Measurements from ENCODE around the gene ODAD4.
A peak's percentile ranks its signal among the peaks of the same experiment; 100 is the strongest.

Gene ODAD4

DNA sequence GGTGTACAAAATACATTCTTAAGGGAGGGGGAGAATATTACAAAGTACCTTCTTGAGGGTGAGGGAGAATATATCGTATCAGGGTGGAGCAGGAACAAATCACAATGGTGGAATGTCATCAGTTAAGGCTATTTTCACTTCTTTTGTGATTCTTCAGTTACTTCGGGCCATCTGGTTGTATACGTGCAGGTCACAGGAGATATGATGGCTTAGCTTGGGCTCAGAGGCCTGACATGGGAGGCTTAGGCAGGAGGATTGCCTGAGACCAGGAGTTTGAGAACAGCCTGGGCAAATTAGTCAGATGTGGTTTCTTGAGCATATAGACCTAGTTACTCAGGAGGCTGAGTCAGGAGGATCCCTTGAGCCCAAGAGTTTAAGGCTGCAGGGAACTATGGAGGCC lies 13.1 kb downstream of the ODAD4 start:
- no peak for DNase-seq

DNA sequence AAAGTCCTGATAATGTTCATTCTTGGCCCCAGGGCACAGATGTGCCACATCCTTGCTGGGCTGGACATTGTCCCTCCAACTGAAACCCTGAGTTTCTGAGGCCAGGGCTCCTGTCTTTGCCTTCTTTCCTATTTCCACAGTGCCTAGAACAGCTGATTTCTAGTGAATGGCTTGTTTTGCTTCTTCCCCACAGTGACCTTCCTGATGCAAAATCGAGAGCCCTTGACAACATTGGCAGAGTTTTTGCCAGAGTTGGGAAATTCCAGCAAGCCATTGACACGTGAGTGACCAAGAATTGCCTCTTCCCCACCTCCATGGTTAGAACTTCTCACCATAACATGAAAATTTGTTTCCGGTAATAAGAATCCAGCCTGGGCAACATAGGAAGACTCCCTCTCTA lies 14.5 kb downstream of the ODAD4 start:
- no peak for DNase-seq

DNA sequence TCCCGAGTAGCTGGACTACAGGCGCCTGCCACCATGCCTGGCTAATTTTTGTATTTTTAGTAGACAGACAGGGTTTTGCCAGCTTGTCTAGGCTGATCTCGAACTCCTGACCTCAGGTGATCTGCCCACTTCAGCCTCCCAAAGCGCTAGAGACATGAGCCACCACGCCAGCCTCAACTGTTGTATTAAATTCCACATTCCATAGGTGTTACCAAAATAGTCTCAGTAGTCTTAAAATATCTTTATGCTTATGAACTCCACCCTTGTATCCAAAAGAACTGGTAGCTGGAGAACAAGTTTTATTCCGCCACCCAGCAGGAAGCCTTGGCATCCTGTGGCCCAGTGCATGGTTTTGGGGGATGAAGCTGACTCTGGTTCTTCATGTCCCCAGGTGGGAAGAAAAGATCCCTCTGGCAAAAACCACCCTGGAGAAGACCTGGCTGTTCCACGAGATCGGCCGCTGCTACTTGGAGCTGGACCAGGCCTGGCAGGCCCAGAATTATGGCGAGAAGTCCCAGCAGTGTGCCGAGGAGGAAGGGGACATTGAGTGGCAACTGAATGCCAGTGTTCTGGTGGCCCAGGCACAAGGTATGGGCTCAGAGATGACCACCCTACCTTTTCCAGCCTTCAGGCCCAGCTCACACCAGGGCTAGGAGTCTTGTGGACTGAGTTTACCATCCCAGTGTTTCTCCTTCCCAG lies 18.5 kb downstream of the ODAD4 start:
- no peak for DNase-seq

DNA sequence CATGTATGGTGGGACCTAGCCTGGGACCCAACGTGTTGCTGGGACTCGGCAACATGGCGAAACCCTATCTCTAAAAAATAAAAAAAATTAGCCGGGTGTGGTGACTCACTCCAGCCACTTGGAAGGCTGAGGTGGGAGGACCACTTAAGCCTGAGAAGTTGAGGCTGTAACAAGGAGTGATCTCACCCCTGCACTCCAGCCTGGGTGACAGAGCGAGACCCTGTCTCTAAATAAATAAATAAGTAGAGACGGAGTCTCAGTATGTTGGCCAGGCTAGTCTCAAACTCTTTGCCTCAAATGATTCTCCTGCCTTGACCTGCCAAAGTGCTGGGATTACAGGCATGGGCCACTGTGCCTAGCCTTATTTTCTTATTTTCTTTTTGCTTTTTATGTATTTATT lies 26.1 kb downstream of the ODAD4 start:
- no peak for DNase-seq

DNA sequence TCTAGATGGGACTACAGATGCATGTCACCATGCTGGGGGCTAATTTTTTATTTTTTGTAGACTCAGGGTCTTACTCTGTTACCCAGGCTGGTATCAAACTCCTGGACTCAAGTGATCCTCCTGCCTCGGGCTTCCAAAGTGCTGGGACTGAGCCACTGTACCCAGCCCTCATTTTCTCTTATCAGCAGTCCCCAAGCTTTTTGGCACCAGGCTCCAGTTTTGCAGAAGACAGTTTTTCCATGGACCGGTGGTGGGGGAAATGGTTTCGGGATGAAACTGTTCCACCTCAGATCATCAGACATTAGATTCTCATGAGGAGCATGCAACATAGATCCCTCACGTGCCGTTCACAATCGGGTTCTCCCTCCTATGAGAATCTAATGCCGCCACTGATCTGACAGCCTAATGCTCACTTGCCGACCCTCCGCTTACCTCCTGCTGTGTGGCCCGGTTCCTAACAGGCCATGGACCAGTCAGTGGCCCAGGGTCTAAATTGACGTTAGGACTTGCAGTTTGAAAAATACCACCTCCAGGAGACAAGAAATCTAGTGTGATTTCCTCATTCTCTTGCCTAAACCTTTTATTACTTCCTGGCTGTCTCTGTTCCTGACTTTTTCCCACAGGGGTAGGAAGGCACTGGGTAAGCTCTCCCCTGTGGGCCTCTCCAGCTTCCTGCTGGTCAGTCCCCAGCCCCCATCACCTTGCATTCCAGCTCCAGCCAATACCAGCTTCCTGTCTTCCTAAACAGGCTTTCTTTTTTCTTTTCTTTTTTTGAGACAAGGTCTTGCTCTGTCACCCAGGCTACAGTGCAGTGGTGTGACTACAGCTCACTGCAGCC lies 26.8 kb downstream of the ODAD4 start:
- DNase-seq, result no peak

DNA sequence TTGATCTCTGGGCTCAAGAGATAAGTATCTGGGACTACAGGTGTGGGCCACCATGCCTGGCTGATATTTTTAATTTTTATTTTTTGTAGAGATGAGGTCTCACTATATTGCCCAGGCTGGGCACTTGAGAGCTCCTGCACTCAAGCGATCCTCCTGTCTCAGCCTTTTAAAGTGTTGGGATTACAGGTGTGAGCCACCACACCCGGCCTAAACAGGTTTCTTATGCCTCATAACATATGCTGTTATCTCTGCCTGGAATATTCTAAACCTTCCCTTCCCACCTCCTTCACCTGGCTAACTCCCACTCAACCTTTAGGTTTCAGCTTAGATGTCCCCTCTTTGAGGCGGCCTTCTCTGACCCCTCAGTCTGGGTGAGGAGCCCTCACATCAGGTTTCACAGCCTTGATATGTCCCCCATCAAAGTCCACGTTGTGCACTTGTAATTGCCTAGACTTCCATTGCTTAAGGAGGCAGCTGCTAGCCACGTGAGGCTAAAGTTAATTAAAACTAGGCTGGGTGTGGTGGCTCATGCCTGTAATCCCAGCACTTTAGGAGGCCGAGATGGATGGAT lies 27.5 kb downstream of the ODAD4 start:
- DNase-seq, result no peak

DNA sequence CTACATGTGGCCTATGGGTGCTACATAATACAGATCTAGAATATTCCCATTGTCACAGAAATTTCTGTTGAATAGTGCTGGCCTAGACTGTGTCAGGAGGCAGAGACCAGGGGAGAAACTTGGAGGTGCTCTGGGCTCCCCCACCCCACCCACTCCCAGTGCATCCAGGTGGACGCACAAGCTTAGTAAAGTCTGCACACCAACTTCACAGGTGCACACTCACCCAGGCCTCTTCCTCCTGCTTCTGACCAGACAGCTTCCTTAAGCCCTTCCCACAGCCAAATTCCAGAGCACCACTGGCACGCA lies 28.6 kb downstream of the ODAD4 start:
- no peak for DNase-seq

DNA sequence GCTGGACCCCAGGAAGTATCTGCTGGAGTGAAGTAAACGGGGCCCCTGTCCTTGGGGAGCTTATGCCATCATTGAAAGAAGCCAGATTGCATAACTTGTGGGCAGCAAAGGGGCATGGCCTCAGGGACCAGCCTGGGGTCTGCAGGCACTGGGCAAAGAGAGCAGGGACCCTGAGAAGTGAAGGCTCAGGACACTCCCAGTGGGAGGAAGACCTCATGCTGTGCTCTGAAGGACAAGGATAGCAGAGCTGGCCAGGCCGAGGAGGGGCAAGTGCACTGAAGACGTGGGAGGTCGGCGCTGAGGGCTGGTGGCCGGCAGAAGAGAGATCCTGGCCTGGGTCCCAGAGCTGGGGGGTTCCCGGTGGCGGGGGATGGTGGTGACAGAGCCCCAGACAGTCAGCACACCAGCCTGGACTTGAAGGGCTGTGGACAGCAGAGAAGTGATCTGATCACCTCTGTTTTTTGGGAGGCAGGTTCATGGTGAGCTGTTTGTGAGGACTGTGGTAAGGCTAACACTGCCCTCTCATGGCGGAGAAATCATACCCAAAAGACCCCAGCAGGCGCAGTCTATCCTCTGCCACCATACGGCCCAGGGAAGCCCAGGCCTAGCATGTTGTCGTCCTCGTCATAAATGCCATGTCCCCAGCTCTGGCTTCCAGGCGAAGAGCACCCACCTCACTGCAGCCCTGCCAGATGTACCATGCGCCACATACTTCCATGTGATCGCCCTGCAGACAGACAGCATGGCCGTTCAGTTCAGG lies 29.1 kb downstream of the ODAD4 start:
- peak; percentile 49 for DNase-seq

DNA sequence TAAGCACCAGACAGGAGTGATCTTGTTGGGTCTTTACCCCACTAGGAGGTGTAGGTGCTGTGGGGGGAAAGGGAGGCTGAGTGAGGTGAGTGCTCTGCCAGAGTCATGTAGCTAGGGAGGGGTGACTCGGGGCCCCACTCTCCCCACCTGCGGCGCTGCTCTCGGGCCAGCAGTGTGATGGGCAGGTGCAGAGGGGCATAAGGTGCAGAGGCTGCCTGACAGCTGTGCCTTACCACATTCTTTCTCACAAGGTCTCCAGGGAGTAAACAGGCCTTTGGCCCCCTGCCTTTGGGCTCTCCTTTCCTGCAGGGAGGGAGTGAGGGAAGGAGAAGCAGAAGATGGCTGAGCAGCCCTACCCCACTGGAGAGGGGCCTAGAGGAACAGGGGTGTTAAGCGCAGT lies 31.7 kb downstream of the ODAD4 start:
- DNase-seq, result no peak

DNA sequence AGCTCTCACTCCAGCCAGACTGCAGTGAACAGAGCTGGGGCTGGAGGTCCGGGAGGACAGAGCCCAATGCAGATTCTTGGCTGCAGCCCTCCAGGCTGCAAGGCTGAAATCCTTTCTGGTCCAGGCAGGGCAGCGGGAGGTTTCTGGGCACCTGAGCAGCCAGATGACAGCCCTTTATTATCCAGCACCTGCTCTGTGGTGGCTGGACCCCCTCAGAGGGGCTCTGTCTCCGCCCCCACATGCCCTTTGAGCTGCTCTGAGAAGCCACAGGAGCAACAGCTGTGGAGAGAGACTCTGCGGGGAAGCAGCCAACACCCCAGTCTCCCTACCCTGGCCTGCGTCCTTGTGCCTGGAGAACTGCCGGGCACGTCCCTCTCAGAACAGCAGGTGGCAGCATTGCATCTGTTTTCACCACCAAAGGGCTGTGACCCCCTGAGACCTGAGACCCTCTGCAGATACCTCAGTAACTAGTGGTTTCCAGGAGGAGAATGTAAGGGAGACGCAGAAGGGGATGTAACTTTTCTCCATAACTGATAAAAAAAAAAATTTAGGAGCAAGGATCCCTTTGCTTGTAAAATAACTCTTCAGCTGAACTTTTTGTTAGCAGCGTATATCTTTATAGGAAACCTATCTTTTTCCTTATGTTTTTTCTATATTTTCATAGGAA lies 32.5 kb downstream of the ODAD4 start:
- DNase-seq, result peak; percentile 68

DNA sequence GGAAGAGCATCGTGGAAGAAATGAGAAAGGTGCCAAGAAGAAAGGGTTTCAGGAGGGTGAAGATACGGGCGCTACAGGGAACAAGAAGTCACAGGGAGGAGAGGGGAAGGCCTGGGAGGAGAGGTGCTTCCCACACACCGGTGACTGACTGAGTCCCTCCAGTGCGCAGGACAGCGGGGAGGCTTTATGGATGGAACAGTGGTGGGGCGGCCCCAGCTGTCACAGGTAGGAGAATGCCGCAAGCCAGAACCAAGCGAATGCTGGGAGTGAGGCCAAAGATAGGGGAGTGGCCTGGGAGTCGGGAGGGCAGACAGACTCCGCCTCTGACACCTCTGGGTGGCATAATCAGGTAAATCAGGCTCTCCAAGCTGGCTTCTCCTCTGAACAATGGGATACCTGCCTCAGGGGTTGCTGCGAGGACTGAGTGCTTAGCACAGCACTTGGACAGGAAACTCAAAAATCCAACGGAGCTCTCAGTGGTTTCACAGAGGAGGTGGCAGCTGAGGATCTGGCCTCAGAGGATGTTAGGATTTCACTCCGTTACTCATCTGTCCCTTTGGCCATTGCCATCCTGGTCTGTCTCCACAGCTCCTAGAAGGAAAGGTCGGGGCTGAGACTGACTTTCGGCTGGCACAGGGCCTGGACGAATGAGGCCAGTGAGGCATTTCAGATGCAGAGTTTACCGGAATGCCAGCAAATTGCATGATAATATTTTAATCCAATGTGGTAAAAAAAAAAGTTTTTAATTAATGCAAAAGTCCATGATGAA lies 35.5 kb downstream of the ODAD4 start:
- DNase-seq, result peak; percentile 23

DNA sequence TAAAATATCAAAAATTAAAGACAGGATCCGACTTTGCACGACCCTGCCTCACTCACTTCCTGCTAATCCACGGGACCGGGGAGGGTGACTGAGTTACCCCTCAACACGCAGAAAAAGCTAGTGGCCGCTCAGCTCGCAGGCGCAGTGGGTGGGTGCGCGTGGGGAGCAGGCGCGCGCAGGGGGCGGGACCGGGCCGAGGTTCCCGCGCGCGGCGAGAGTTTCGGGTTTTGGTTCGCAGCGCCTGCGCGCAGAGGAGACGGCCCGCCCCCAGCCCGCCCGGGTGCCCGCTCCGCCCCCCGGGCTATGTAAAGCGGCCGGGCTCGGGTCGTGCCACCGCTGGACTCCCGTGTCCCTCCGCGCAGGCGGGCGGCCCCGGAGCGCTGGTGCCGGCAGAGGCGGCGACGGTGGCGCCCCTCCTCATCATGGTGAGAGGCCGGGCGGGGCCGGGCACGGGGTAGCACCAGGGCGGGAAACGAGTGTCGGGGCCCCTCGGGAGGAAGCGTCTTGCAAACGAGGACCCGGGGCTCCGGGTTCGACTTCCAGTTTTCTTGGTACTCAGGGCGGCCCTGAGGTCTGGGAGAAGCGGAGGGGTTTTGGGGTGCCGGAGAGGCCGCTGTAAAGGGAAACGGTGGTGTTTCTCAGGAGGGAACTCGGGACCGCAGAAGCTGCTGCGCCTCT lies 36.2 kb downstream of the ODAD4 start, which contains the start of gene CNP:
Gene CNP (plus strand): TSS at position 333 of the 678 bp plus-strand sequence. CDS start 90 bp downstream, at position 423.
- DNase-seq, result peak; percentile 91

DNA sequence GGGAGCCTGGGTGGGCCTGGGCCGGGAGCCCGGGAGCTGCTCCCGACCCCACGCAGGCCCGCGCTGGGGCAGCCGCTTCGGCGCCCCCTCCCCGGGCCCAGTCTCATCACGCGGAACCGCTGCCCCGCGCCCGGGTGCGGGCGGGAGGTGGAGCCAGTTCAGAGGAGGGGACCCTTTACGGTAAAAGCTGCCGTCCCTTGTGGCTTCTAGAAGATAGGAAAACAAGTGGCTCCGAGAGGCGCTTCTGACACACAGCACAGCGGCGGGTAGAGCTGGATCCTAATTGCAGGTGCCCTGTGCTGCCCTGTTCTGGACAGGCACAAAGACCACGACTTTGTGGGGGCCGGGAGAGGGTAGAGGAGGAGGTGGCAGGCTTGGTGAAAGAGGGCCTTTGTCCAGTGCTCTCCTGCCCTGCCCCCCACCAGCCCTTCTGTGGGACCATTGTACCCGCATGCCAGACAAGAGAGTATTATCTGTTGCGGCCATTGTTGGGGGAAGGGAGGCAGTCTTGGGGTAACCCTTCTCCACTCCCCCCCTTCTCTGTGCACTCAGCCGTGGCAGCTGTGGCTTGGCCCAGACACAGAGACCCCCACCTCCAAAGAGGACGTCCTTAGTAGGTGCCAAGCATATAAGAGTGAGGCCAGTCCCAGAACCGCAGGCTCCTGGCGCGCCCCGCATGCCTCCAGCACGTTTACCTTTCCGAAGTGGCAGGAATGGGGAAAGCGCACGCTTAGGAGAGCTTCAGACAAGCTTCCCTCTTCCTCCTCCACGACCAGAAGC lies 36.9 kb downstream of the ODAD4 start:
- no peak for DNase-seq

DNA sequence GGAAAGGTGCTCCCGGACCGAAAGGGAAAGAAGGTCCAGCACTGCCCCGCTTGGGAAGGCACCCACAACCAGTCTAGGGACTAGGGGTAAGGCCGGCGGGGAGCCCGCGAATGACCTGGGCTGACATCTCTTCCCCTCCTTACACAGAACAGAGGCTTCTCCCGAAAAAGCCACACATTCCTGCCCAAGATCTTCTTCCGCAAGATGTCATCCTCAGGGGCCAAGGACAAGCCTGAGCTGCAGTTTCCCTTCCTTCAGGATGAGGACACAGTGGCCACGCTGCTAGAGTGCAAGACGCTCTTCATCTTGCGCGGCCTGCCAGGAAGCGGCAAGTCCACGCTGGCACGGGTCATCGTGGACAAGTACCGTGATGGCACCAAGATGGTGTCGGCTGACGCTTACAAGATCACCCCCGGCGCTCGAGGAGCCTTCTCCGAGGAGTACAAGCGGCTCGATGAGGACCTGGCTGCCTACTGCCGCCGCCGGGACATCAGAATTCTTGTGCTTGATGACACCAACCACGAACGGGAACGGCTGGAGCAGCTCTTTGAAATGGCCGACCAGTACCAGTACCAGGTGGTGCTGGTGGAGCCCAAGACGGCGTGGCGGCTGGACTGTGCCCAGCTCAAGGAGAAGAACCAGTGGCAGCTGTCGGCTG lies 37.6 kb downstream of the ODAD4 start:
- DNase-seq, result no peak

DNA sequence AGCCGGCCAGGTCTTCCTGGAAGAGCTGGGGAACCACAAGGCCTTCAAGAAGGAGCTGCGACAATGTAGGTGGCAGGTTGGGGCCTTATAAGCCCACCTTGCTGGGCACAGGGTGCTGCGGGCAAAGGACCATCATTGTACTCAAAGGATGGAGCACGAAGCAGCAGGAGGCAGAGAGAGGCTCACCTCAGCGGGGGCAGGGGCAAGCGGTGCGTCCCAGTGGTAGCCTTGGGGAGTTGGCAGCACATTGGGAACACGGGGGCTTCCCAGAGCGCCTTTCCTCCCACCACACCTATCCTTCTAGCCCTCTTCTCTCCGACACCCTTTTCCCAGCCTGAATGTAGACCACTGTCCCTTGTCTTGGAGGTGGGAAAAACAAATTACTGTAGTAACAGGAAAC lies 38.3 kb downstream of the ODAD4 start:
- no peak for DNase-seq

DNA sequence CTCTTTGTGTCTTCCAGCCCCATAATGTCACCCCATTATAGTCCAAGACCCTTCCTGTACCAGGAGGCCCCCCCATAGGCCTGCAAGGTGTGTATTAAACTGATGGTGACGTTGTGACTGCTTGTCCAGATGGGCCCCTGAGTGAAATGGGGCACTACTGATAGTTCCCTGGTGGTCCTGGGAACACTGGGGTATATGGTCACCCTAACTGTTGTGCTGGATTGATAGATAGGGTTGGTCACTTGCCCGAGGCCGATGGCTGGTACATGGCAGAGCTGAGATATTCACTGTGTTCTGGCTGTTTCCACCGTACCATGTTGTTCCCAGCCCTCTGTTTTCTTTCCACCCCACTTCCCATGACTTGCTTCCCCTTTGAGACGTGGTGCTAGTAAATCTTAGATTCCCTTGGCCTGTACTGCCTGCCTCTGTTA lies 40.5 kb downstream of the ODAD4 start:
- DNase-seq, result no peak

DNA sequence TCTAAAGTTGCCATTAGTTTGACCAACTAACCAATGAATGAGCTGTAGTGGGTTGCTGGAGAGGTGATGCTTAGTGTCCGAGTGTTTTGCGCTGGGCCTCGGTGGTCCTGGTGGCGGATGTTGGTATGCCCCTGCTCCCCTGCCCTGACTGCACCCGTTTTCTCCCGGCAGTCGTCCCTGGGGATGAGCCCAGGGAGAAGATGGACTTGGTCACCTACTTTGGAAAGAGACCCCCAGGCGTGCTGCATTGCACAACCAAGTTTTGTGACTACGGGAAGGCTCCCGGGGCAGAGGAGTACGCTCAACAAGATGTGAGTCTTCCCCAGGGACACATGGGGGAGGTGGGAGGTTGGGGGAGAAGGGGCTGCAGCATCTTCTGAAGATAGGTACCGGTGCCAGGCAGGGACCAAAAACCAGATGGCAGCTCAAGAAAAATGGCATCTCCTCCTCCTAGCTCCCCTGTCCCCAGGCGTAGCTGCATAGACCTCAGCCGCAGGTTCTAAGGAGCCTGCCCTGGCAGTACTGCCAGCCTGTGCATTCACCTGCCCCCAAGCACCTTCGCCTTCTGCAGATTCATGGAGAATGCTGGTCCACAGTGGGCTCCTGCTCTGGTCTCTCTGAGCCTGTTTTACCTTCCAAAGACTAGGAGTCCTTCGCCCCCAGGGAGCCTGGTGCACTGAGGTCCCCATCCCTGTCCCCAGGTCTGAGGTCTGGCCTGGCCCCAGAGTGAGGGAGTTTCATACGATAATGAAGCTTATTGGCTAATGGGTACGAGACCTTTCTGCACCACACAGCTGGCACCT lies 41.5 kb downstream of the ODAD4 start:
- no peak for DNase-seq

DNA sequence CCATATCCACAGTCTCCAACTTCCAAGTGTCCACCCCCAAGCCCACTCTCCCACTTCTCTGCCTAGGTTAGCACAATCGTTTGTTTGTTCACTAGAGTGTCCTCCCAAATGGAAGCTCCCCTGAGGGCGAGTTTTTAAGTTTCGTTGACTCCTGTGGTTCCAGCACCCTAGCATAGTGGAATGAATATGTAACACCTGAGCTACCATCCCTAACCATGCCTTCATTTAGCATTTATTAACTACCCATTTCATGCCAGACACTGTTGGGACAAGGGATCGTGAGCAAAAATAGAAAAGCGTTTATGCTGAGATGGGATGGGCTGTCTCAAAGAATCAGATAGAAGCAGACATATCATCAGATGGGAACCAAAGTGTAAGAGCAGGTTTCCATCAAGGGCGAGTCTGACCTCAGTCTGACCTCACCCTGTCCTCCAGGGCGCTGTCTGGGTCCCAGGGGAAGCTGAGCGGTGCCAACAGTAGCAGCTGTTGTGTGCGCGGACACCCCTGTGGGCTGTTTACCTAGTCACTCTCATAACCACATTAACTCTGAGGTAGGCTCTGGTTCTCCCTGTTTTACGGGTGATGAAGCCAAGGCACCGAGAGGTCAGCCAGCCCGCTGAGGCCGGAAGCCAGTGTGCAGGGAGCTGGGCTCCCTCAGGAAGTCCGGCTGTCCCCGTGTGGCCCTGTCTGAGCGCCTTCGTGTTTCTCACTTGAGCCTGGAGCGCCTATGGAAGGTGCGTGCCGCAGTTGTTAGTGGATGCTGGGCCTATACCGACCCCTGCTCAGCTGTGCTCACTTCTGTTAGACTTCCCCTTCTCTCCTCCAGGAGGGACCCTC lies 42.4 kb downstream of the ODAD4 start:
- DNase-seq, result no peak
